Measurements from ENCODE around the gene F2RL1. TPM values are rescaled to one million over a fixed set of nuclear protein-coding genes. Genes with fewer than 3 reads are reported as not detected.
A peak's percentile ranks its signal among the peaks of the same experiment; 100 is the strongest.

F2RL1 gene
- total RNA-seq, 1 experiment from 2014 or later, result 37.3 TPM

- Mint-ChIP-seq H3K27me3 (ENCODE audit: low read depth) (peaks cover 8% of the 10 kb centered on the region; the same call in 1 of the 2 replicates), H3K9me3 (peaks cover 14% of the 10 kb centered on the region), H3K27ac (peak overlapping the region; percentile 99), H3K4me1 (peaks cover 52% of the 10 kb centered on the region), H3K36me3 (peaks cover 20% of the 10 kb centered on the region), H3K4me3 (peak overlapping the region; percentile 60)
- ATAC-seq, result peak; percentile 82
- DNase-seq (ENCODE audit: low spot score), result peak; percentile 84
- ChIA-PET CTCF (interaction anchor here (0.8 to 3.7 kb wide), 4 partner anchors 11 to 146 kb away, joined by 3 to 34 read pairs (median 15); partner anchors contain the start of gene F2RL1), POLR2A (interaction anchor here (0.6 to 4.7 kb wide), 4 partner anchors 12 to 49 kb away, joined by 3 to 73 read pairs (median 6); partner anchors contain the start of gene F2RL1)
- TF ChIP-seq MYBL2 (CRISPR knock-in tag; IDR thresholded peaks at IDR 0.05), result peak; percentile 64; the same call in 1 of the 2 replicates
- no peak for TF ChIP-seq FOXP1 (CRISPR knock-in tag; IDR thresholded peaks at IDR 0.05; ENCODE audit: borderline replicate concordance)
- TF ChIP-seq CREM (CRISPR knock-in tag; IDR thresholded peaks at IDR 0.05), result 0 out of 2 replicates have a peak, but pooled peaks have one; percentile 20
- peak; percentile 89; the same call in 1 of the 2 replicates for TF ChIP-seq FOXP4 (CRISPR knock-in tag; IDR thresholded peaks at IDR 0.05)
- peak; percentile 73 for TF ChIP-seq FOXK1 (CRISPR knock-in tag; IDR thresholded peaks at IDR 0.05)
- no peak for TF ChIP-seq TCF7 (CRISPR knock-in tag; IDR thresholded peaks at IDR 0.05; ENCODE audit: low read depth)
- TF ChIP-seq ZNF232 (CRISPR knock-in tag; IDR thresholded peaks at IDR 0.05), result peak; percentile 74; the same call in 1 of the 2 replicates
- no peak for TF ChIP-seq USF1 (CRISPR knock-in tag; IDR thresholded peaks at IDR 0.05)
- peak; percentile 66 for TF ChIP-seq ZNF423 (CRISPR knock-in tag; IDR thresholded peaks at IDR 0.05)
- no peak for TF ChIP-seq EMX1 (CRISPR knock-in tag; IDR thresholded peaks at IDR 0.05)
- TF ChIP-seq HMGXB4 (CRISPR knock-in tag; IDR thresholded peaks at IDR 0.05), result no peak
- no peak for TF ChIP-seq ZNF263 (CRISPR knock-in tag; IDR thresholded peaks at IDR 0.05; ENCODE audit: low read depth)
- 0 out of 2 replicates have a peak, but pooled peaks have one; percentile 35 for TF ChIP-seq NR3C1 (CRISPR knock-in tag; conservative IDR thresholded peaks at IDR 0.05; ENCODE audit: low read depth)
- TF ChIP-seq TEAD1 (CRISPR knock-in tag; IDR thresholded peaks at IDR 0.05), result peak; percentile 90
- no peak for TF ChIP-seq SMAD4 (CRISPR knock-in tag; IDR thresholded peaks at IDR 0.05)
- TF ChIP-seq ZNF121 (CRISPR knock-in tag; IDR thresholded peaks at IDR 0.05), result no peak
- no peak for TF ChIP-seq GABPB1 (CRISPR knock-in tag; IDR thresholded peaks at IDR 0.05)
- TF ChIP-seq NFE2L1 (CRISPR knock-in tag; IDR thresholded peaks at IDR 0.05), result 0 out of 2 replicates have a peak, but pooled peaks have one; percentile 33
- TF ChIP-seq ZSCAN18 (CRISPR knock-in tag; IDR thresholded peaks at IDR 0.05), result no peak
- TF ChIP-seq PRDM15 (CRISPR knock-in tag; IDR thresholded peaks at IDR 0.05), result no peak
- TF ChIP-seq IRF1 (CRISPR knock-in tag; IDR thresholded peaks at IDR 0.05), result no peak
- no peak for TF ChIP-seq GRHL2 (CRISPR knock-in tag; IDR thresholded peaks at IDR 0.05; ENCODE audit: insufficient replicate concordance, severe bottlenecking)
- no peak for TF ChIP-seq ZNF317 (CRISPR knock-in tag; IDR thresholded peaks at IDR 0.05; ENCODE audit: borderline replicate concordance, low read depth)
- TF ChIP-seq E2F5 (CRISPR knock-in tag; IDR thresholded peaks at IDR 0.05), result no peak
- no peak for TF ChIP-seq CREB1 (CRISPR knock-in tag; IDR thresholded peaks at IDR 0.05)
These were observed 10.6 kb upstream of the F2RL1 start for GRCh38 chr5:76808141-76808691.
